IPS DF 6.9 (cell line): ENCODE data around the gene CHKB.

Source experiments
- DNase-seq: peaks from one replicate; pipeline ENCODE4 v3.0.0-alpha.2; 2013; ENCODE audit warnings: low read depth, low spot score
- H3K27ac ChIP-seq: one replicate; pipeline ENCODE4 v1.5.1; 2013; ENCODE audit warnings: low read length, control low read depth
- H3K27me3 ChIP-seq: 2 replicates; pipeline ENCODE4 v1.6.1; 2013; ENCODE audit warnings: mild to moderate bottlenecking, low read length; ENCODE audit not compliant: control insufficient read depth, insufficient read depth
- H3K36me3 ChIP-seq: 2 replicates; pipeline ENCODE4 v1.6.1; 2013; ENCODE audit warnings: low read length; ENCODE audit not compliant: control insufficient read depth, insufficient read depth
- H3K4me1 ChIP-seq: 2 replicates; pipeline ENCODE4 v1.6.1; 2013; ENCODE audit warnings: low read length; ENCODE audit not compliant: control insufficient read depth, insufficient read depth
- H3K4me3 ChIP-seq: 2 replicates; pipeline ENCODE4 v1.5.1; 2013; ENCODE audit warnings: mild to moderate bottlenecking, low read length
- H3K9me3 ChIP-seq: 2 replicates; pipeline ENCODE4 v1.6.1; 2013; ENCODE audit warnings: low read length, inconsistent platforms; ENCODE audit not compliant: control insufficient read depth, insufficient read depth
- WGBS: extraction: QIAGEN DNeasy Blood & Tissue Kit; methylation state at CpG from one replicate; pipeline ENCODE4 v1.1.7; 2013; ENCODE audit warnings: mixed read lengths, missing lambda C conversion rate; ENCODE audit not compliant: insufficient read length, insufficient coverage; 5-methylcytosine and 5-hydroxymethylcytosine counted together

The CHKB gene

DNA sequence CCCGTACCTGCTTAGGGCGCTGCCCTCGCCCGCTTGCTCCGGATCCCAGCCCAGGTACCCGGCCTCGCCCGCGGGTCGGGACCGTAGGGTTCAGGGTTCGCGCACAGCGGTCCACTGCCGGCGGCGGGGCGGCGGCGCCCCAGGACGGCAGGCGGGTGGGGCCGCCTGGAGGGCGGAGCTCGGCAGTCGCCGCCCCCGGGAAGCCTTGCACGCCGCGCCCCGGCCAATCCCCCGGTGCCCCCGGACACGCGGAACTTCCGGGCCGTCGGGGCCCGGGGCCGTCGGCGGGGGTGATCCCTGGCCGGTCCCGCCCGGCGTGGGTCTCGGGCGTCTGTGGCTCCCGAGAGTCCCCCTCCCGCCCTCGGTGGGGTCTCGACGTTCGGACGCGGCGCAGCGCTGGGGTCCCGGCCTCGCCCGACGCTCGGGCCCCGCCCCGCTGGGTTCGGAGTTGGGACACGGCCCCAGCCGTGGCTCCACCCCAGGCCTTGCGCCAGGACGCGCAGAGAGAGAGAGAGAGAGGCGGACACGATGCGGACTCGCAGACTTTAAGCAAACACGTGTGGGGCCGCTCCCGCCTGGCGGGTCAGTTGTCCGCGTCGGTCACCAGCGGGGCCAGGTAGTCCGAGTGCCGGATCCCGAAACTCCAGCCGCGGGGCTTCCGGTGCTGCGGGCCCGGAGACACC is 52.6 kb downstream of the CHKB start, which contains the start of gene TYMP:
Gene TYMP (minus strand): TSS at position 116 of the 683 bp plus-strand sequence. CDS start 303 bp downstream, outside the sequence.
- WGBS = no CpG with 5 or more reads among the region's 92 CpGs
- Histone ChIP-seq H3K27ac (no peak within 1 kb of the TSS), H3K4me3 (peak within 1 kb of the TSS; percentile 56; the same call in 1 of the 2 replicates), H3K9me3 (no peaks in the 10 kb centered on the region), H3K36me3 (no peaks in the 10 kb centered on the region; the same call in 1 of the 2 replicates), H3K27me3 (peaks cover 42% of the 10 kb centered on the region), H3K4me1 (peaks cover 11% of the 10 kb centered on the region)
- DNase-seq = no peak

DNA sequence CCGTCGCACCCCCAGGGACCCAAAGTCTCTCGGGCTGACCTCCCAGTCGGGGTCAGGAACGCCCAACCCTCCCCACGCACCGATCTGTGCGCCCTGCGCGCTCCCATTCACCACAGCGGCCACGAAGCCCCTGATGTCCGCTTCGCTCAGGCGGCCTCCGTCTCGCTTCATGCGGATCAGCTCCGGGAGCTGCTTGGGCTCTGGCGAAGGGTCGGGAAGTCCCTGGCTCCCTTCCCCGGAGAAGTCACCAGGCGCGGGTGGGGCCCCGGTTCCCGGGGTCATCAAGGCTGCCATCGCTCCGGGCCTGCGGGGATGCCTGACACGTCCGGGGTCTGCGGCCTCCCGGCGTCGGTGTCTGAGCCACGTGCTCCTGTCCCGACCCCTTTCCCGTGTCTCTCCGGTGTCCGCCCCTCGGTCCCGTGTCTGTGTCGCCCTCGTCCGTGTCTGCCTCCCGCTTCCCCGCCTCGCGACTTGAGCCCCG is 53.2 kb downstream of the CHKB start:
- Histone ChIP-seq H3K27ac (no peak overlapping the region), H3K27me3 (peaks cover 42% of the 10 kb centered on the region), H3K9me3 (no peaks in the 10 kb centered on the region), H3K4me3 (peak overlapping the region; percentile 56; the same call in 1 of the 2 replicates), H3K36me3 (no peaks in the 10 kb centered on the region; the same call in 1 of the 2 replicates), H3K4me1 (peaks cover 12% of the 10 kb centered on the region)
- WGBS = no CpG with 5 or more reads among the region's 50 CpGs
- DNase-seq = no peak
